GM10248 (cell line): ENCODE results near the gene TPP2.

Source experiments
- CTCF ChIA-PET: fragments of 300-600 bp; sonication (Branson Sonifier 250); formaldehyde crosslinking; extraction: SDS; loops from one replicate; lab custom pipeline; 2021; ENCODE audit warnings: antibody characterized with exemption; lab: Yijun Ruan, JAX
- POLR2A ChIA-PET: fragments of 350-650 bp; sonication (Branson Sonifier 250); formaldehyde crosslinking; extraction: SDS; loops from one replicate; lab custom pipeline; 2020; ENCODE audit warnings: antibody characterized with exemption; lab: Yijun Ruan, JAX
- DNase-seq: peaks from one replicate; pipeline ENCODE4 v3.0.0; 2012; ENCODE audit errors: extremely low spot score
- CTCF ChIP-seq: IDR thresholded peaks from 2 replicates; pipeline ENCODE4 v1.5.1; 2012; ENCODE audit warnings: mild to moderate bottlenecking, low read depth; ENCODE audit errors: extremely low read depth, missing control alignments, control extremely low read depth

The TPP2 gene

GRCh38 chr13:102617697-102618350 is 21.0 kb downstream of the TPP2 start:
- no peak for TF ChIP-seq CTCF
- no peak for DNase-seq
- ChIA-PET CTCF (no interaction called here), POLR2A (no interaction called here)

GRCh38 chr13:102620516-102620915 is 23.7 kb downstream of the TPP2 start:
- POLR2A ChIA-PET = no interaction called here
- no peak for DNase-seq
- TF ChIP-seq CTCF = no peak
- CTCF ChIA-PET = interaction anchor here (1.4 kb wide), 1 partner anchor 17 kb away, joined by 3 read pairs; no protein-coding TSS in a partner anchor

DNA sequence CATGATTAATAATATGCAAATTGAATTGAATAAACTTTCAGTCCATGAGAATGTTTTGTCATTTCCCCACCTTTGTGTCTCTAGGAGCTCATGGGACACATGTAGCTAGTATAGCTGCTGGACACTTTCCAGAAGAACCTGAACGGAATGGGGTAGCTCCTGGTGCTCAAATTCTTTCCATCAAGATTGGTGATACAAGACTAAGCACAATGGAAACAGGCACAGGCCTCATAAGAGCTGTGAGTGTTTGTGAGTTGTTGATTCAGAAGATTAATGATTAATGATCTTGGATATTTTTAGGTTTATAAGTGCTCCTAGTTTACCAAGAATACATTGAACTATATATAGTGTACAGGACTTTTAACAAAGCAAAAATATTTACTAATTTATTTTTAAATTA is 30.1 kb downstream of the TPP2 start:
- no peak for DNase-seq
- ChIA-PET CTCF (interaction anchor here (1.0 to 1.7 kb wide), 3 partner anchors 10 to 243 kb away, joined by 3 to 5 read pairs (median 4); no protein-coding TSS in a partner anchor), POLR2A (no interaction called here)
- TF ChIP-seq CTCF = no peak

DNA sequence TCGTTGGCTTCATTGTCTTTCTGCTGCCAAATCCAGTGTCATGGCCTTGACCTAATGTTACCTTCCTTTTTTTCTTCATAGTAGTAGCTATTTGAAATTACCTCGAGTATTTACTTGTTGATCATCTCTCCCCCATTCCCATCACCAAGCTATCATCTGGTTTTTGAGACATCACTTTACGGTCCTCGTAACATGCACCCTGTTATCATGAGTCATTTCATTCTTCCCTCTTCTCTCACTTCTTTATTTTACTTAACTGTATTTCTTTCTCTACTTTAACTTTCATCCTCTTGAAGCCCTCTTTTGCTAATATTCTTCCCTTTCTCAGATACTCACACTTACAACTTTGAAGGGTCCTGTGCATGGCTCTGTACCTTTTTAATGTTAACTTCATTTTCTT is 31.8 kb downstream of the TPP2 start:
- ChIA-PET POLR2A (no interaction called here), CTCF (interaction anchor here (0.9 kb wide), 2 partner anchors 32 to 242 kb away, joined by 3 read pairs; partner anchors contain the start of gene TPP2)
- no peak for TF ChIP-seq CTCF
- no peak for DNase-seq

DNA sequence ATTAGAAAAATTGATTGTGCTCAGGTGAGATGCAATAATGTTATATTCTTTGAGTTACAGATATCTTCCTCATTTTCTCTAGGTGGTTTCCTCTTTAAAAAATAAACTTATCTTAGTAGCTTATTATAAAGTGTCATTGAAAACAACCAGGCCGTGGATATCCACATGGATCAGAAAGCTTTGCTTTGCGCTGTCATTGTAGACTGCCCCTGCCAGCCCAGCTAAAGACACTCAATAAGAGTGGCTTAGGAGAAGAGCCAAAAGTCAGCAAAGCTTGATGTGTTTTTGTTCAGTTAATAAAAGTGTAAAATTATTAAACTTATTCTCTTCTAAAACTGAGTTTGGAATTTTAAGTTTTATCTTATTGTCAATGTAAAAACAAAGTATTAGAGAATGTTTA is 34.4 kb downstream of the TPP2 start:
- POLR2A ChIA-PET = no interaction called here
- no peak for DNase-seq
- TF ChIP-seq CTCF = no peak
- CTCF ChIA-PET = interaction anchor here (1.1 to 1.4 kb wide), 3 partner anchors 9 to 25 kb away, joined by 3 to 5 read pairs (median 4); no protein-coding TSS in a partner anchor

DNA sequence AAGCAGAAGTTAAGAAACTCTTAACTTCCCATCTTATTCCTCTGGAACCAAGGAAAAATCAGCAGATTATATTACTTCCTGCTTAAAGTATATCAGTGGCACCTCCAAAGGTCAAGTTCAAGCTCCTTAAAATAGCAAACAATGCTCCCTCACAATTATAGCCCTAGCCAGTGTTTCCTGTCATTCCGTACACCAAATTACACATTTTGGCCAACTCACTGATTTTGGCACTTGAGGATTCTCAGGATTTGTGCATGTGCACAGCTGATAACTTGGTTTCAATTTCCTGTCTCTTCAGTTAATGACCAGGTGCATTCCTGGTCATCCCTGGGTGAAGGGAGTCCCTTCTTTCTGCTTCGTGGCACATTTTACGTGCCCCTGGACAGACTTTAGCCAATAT is 42.0 kb downstream of the TPP2 start:
- DNase-seq = no peak
- ChIA-PET CTCF (interaction anchor here (1.2 to 1.8 kb wide), 4 partner anchors 13 to 40 kb away, joined by 3 to 7 read pairs (median 4); no protein-coding TSS in a partner anchor), POLR2A (no interaction called here)
- TF ChIP-seq CTCF = no peak
